ENCODE data around the gene B4GALT2. TPM values are rescaled to one million over a fixed set of nuclear protein-coding genes. Genes with fewer than 3 reads are reported as not detected.
A peak's percentile ranks its signal among the peaks of the same experiment; 100 is the strongest.

The B4GALT2 gene
- total and polyA plus RNA-seq, 10 of the 15 experiments (the other 5 are each of a cell fraction or from before 2014, with no cell fraction given) = 0.98 to 61.0 (median 23.4) TPM

DNA sequence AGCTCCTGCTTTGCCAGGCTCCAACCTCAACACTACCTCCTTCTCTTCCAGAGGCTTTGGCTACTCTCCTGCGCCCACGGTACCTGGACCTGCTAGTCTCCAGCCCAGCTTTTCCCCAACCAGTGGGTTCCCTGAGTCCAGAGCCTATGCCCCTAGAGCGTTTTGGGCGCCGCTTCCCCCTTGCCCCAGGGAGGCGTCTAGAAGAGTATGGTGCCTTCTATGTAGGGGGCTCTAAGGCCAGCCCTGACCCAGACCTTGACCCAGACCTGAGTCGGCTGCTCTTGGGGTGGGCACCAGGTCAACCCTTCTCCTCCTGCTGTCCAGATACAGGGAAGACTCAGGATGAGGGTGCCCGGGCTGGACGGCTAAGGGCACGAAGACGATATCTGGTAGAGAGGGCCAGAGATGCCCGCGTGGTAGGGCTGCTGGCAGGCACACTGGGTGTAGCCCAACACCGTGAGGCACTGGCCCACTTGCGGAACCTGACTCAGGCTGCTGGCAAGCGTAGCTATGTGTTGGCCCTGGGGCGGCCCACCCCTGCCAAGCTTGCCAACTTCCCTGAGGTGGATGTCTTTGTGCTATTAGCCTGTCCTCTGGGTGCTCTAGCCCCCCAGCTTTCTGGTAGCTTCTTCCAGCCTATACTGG is 7.6 kb upstream of the B4GALT2 start (continued):
- TF ChIP-seq, protein P1, sequence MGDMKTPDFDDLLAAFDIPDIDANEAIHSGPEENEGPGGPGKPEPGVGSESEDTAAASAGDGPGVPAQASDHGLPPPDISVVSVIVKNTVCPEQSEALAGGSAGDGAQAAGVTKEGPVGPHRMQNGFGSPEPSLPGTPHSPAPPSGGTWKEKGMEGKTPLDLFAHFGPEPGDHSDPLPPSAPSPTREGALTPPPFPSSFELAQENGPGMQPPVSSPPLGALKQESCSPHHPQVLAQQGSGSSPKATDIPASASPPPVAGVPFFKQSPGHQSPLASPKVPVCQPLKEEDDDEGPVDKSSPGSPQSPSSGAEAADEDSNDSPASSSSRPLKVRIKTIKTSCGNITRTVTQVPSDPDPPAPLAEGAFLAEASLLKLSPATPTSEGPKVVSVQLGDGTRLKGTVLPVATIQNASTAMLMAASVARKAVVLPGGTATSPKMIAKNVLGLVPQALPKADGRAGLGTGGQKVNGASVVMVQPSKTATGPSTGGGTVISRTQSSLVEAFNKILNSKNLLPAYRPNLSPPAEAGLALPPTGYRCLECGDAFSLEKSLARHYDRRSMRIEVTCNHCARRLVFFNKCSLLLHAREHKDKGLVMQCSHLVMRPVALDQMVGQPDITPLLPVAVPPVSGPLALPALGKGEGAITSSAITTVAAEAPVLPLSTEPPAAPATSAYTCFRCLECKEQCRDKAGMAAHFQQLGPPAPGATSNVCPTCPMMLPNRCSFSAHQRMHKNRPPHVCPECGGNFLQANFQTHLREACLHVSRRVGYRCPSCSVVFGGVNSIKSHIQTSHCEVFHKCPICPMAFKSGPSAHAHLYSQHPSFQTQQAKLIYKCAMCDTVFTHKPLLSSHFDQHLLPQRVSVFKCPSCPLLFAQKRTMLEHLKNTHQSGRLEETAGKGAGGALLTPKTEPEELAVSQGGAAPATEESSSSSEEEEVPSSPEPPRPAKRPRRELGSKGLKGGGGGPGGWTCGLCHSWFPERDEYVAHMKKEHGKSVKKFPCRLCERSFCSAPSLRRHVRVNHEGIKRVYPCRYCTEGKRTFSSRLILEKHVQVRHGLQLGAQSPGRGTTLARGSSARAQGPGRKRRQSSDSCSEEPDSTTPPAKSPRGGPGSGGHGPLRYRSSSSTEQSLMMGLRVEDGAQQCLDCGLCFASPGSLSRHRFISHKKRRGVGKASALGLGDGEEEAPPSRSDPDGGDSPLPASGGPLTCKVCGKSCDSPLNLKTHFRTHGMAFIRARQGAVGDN (IDR thresholded peaks at IDR 0.05) = no peak

DNA sequence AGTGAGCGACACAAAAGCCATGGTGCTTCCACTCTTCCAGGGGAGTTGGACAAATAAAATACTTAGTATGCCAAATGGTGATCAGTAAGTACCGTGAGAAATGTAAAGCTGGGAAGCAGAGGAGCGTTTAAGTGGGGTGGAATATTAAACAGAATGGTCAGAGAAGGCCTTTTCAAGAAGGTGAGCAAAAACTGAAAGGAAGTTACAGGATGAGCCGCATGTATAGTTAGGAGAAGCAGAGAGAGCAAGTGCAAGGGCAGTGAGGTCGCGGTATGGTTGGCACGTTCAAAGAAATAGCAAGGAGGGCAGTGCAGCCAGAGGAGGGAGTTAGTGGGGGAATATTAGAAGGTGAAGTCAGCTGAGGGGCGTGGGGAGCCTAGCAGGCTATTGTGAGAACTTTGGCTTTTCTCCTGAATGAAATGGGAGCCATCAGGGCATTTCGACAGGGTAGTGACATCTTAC is 5.0 kb upstream of the B4GALT2 start:
- peaks cover 11 to 15% of the 10 kb centered on the region in 2 experiments for H3K36me3 ChIP-seq (ENCODE audit: control insufficient read depth in 2 of 2, insufficient read depth in 2 of 2, low read length in 1 of 2)
- 45% methylated on average over 9 of the region's 9 CpGs for WGBS (ENCODE audit: insufficient coverage, insufficient replicate concordance, low lambda C conversion rate, missing lambda C conversion rate)

More for the DNA sequence above, 5.0 kb upstream of the B4GALT2 start:
- Histone ChIP-seq H3K4me1 (ENCODE audit: control insufficient read depth, insufficient read depth, low read length) (peaks cover 31% of the 10 kb centered on the region), H3K4me3 (peak overlapping the region; percentile 82), H3K79me2 (ENCODE audit: control insufficient read depth, insufficient read depth, low read length) (peaks cover 46% of the 10 kb centered on the region), H3K9ac (ENCODE audit: control insufficient read depth, insufficient read depth, low read length) (peak overlapping the region; percentile 88), H3K27ac (ENCODE audit: control insufficient read depth, insufficient read depth) (peak overlapping the region; percentile 73), H3K27me3 (replicated peaks in 1 of 2; ENCODE audit: control insufficient read depth in 2 of 2, insufficient read depth in 2 of 2, low read length in 1 of 2) (no peaks in the 10 kb centered on the region), H4K20me1 (ENCODE audit: control insufficient read depth, insufficient read depth) (no peaks in the 10 kb centered on the region), H3K4me2 (ENCODE audit: control insufficient read depth, insufficient read depth) (peak overlapping the region; percentile 97), H2AFZ (ENCODE audit: control insufficient read depth, low read depth, low read length) (peak overlapping the region; percentile 92), H3K9me3 (replicated peaks; ENCODE audit: control insufficient read depth, insufficient read depth, low read length) (no peaks in the 10 kb centered on the region)
- DNase-seq (ENCODE audit: low read depth, low spot score) (no peak), FAIRE-seq (no peak), ATAC-seq (no peak; the same call in 1 of the 3 replicates)
- no peak for TF ChIP-seq POLR2A (IDR thresholded peaks at IDR 0.05; ENCODE audit: low read depth, low read length)
- TF ChIP-seq, protein P2, sequence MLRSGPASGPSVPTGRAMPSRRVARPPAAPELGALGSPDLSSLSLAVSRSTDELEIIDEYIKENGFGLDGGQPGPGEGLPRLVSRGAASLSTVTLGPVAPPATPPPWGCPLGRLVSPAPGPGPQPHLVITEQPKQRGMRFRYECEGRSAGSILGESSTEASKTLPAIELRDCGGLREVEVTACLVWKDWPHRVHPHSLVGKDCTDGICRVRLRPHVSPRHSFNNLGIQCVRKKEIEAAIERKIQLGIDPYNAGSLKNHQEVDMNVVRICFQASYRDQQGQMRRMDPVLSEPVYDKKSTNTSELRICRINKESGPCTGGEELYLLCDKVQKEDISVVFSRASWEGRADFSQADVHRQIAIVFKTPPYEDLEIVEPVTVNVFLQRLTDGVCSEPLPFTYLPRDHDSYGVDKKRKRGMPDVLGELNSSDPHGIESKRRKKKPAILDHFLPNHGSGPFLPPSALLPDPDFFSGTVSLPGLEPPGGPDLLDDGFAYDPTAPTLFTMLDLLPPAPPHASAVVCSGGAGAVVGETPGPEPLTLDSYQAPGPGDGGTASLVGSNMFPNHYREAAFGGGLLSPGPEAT (IDR thresholded peaks at IDR 0.05; ENCODE audit: low read depth) = 0 out of 2 replicates have a peak, but pooled peaks have one; percentile 21
- no peak for TF ChIP-seq SUPT20H (IDR thresholded peaks at IDR 0.05; ENCODE audit: borderline replicate concordance, control insufficient read depth, low read depth, low read length)
- TF ChIP-seq, protein P3, sequence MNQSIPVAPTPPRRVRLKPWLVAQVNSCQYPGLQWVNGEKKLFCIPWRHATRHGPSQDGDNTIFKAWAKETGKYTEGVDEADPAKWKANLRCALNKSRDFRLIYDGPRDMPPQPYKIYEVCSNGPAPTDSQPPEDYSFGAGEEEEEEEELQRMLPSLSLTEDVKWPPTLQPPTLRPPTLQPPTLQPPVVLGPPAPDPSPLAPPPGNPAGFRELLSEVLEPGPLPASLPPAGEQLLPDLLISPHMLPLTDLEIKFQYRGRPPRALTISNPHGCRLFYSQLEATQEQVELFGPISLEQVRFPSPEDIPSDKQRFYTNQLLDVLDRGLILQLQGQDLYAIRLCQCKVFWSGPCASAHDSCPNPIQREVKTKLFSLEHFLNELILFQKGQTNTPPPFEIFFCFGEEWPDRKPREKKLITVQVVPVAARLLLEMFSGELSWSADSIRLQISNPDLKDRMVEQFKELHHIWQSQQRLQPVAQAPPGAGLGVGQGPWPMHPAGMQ (IDR thresholded peaks at IDR 0.05; ENCODE audit: borderline replicate concordance) = no peak
- no peak for TF ChIP-seq CREM (IDR thresholded peaks at IDR 0.05; ENCODE audit: low read depth)
- intact Hi-C loops (cut with micrococcal nuclease; ENCODE audit: unreplicated experiment) (loop anchor here (2.0 kb wide), 1 partner anchor 27 kb away; the partner anchor contains the start of gene IPO13), in situ Hi-C loops (cut with MboI) (no loop called here)
- BruUV-seq (replicated peaks) = no TSS peak
- SMC1A ChIA-PET (ENCODE audit: uncharacterized antibody, unreplicated experiment) = no interaction called here
- POLR2A ChIA-PET = interaction anchor here (0.6 to 3.8 kb wide), 4 partner anchors 15 to 1762 kb away, joined by 3 to 18 read pairs (median 6); partner anchors contain the start of gene IPO13
- RAD21 ChIA-PET (ENCODE audit: unreplicated experiment) = interaction anchor here (3.0 kb wide), 1 partner anchor 210 kb away, joined by 10 read pairs; no protein-coding TSS in a partner anchor
- CTCF ChIA-PET = interaction anchor here (0.7 to 1.1 kb wide), 3 partner anchors 20 to 69 kb away, joined by 3 read pairs; partner anchors contain the start of gene IPO13

Data from GM12878 (cell line).